HG03460 (cell line): ENCODE results near the gene SLC4A2.

ENCODE experiments used
- ATAC-seq: cut with Tn5 transposase; IDR thresholded peaks from one replicate; pipeline ENCODE4 v1.9.1; 2021; ENCODE audit not compliant: unreplicated experiment

SLC4A2 gene

DNA sequence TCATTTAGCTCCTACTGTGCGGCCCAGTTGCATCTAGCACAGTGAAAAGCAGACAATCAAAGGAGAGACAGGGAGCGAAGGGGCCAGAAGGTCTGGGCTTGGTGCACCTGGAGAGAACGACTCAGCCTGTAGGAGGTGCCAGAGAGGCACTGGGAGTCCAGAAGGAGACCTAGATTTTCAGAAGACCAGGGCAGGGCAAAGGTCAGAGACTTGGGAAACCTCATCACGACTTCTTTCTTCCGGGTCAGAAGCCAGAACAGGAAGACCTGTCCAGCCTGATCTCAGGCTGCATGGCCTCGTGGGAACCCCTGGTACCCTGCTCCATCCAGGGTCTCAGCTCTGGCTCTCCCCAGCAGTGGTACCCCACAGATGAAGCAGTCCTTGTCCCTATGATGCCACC lies 32.0 kb downstream of the SLC4A2 start:
- no peak for ATAC-seq

DNA sequence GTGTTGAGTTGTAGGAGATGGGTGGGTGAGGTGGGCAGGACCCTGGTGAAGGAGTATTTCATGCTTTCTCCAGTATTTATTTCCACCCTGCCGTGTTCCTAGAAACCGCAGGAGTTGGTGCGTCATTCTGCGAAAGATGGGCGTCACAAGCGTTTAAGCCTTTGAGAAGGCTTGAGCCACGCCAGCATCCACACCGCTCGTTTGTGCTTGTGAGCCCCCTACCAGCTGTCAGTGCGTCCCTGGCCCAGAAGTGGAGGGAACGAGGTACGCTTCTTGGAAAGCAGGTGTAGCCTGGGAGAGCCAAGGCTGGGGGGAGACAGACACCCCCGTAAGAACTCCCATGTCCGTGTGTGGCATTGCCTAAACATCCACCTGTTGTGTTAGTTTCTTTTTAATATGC lies 32.6 kb downstream of the SLC4A2 start:
- no peak for ATAC-seq

DNA sequence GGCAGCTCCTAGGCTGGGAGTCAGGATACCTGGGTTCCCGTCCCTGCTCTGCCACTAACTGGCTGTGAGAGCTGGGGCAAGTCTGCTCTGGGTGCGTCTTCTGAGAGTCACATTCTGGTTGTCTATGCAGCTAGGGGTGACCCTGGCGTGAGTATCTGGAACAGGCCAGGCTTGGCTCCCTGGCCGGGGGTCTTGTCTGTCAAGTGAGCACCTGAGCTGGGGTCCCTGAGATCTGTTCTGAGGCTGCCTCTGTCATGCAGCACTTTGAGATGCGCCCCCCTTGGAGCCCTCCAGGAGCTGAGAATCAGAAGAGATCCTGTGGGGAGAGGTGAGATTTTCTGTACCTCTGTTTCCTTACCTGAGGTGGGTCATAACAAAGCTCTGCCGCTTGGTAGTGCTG lies 34.4 kb downstream of the SLC4A2 start:
- no peak for ATAC-seq

DNA sequence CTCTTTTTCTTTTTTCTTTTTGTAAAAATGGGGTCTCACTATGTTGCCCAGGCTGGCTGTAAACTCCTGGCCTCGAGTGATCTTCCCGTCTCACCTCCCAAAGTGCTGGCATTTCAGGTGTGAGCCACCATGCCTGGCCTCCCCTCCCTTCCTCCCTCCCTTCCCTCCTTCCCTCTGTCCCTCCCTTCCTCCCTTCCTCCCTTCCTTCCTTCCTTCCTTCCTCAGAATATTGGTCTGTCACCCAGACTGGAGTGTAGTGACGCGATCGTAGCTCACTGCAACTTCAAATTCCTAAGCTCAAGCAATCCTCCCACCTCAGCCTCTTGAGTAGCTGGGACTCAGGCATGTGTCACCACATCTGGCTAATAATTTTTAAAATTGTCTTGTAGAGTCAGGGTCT lies 35.3 kb downstream of the SLC4A2 start:
- no peak for ATAC-seq

DNA sequence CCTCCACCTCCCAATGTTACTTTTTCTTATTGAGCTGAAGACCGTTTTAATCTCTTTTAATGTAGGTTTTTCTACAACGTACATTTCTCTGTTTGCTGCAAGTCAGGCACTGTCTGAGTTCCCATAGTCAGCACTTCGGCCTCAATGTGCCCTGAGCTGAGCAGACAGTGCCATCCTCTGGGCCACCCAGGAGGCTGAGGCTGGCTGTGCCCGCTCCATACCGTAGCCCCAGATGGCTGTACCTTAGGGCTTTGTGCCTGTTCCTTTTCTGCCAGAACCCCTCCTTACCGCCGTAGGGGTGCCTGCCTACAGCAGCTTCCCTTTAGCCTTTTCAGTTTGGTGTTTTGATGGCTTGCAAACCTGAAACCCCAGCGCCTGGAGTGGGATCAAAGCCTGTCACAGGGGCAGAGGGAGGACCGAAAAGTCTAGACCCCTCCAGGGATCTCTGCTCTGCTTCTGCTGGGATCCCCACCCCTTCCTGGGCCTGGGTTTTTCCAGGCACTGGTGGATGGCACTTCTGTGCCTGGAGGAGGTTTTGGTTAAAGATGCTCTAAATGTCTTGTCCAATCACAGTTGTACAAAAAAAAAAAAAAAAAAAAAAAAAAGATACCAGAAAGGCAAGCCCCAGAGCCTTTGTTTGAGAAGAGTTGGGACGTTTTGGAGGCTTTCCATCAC lies 35.9 kb downstream of the SLC4A2 start:
- ATAC-seq: no peak

DNA sequence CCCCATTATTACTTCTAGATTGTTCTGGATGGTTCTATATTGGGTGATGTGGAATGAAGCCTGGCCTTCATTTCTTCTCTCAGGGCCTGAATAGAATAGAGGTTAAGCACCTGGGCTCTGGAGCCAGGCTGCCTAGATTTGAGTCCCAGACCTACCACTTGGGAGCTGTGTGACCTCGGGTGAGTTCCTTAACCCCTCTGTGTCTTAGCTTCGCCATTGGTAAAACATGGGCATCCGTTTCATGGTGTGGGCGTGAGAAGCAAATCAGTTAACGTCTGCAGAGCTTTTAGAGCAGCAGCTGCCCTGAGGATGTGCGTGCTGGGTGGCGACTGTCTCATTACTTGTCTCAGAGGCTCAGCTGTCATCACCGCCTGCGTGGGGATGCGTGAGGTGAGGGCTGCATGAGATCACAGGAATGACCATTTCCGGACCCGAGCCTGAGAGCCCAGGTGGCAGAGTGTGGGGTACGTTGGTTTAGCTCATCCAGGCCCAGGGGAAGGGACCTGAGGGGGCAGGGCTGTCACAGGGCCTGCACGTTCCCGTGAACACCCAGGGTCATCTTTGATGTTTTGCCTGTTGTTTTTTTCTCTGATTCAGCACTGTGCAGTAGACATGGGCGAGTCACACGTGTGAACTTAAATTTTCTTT lies 36.6 kb downstream of the SLC4A2 start:
- ATAC-seq: no peak

DNA sequence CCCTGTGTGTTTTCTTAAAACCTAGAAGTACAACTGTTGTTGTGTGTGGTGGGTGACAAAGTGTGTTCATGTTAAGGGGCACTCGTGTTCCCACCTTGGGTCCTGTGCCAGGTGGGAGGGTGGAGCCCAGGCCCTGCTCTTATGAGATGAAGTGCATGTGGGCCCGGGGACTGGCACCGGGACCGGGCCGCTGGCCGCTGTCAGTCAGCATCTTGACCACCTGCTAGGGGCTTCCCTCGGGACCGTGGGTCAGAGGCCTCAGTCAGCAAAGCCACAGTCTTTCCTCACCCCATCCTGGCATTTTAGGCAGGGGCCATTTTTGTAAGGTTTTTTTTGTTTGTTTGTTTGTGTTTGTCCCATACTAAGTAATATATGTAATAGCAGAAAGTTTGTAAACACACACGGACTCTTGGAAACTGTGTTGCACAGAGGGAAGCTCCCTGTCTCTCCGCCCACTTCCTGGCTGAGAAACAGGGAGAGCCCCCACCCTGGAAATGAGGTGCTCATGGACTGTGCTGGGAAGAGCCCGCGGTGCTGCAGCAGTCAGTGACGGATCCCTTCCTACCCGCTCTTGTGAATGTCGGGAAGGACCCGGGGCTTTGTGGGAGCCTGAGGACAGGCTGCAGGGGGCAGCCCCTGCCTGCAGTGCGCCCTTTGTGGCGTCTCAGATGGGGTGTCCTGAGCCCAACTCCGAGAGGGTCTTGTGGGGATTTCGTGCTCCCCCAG lies 40.3 kb downstream of the SLC4A2 start:
- ATAC-seq: no peak

DNA sequence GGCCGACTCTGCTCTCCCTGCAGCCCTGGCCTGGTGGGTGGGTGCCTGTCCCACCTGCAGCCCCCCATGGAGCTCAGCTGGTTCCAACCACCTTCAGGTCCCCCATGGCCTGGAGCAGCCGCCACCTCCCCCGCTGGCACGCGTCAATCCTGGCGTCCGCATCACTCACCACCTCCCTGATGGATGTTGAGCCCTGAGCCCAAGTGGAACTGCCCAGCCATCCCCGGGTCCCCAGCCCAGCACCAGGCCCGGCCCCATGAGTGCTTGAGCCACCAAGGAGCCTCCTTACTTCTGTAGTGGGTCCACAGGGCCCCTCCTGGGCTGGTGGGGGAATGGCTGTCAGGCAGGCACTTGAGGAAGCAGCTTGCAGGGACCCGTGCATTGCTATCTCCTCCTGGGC lies 41.5 kb downstream of the SLC4A2 start:
- no peak for ATAC-seq

DNA sequence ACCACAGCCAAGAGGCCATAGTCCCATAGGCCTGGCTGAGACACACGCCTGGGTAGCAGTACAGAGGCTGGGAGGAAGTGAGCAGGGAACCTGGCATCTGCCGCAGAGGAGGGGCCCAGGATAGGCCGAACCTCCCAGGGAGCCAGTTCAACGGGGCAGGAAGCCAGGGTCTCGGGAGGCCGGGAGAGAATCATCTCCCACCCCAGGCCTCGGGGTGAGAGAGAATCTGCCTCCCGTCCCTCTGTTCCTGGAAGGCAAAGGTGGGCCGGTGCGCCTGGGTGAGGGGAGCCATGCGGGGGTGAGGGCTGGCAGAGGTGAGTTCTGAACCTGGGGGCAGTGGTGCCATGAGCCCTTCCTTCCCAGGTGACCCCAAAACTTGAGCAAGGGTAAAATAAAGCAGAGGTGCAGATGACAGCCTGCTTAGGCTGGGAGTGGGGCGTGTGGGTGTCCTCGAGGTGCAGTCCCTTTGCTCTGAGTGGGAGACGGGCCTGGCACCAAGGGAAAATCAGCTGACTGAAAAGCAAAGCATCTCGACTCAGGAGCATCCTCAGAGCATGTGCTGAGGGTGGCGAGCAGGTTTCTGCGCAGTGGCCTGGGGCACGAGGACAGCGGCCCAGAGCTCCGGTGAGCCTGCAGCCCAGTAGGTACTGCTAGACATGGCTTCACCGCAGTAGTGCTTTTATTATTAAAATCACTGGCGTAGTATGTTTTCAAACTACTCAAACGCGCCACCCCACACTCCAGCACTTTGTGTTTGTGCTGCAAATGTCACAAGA lies 42.4 kb downstream of the SLC4A2 start:
- no peak for ATAC-seq

DNA sequence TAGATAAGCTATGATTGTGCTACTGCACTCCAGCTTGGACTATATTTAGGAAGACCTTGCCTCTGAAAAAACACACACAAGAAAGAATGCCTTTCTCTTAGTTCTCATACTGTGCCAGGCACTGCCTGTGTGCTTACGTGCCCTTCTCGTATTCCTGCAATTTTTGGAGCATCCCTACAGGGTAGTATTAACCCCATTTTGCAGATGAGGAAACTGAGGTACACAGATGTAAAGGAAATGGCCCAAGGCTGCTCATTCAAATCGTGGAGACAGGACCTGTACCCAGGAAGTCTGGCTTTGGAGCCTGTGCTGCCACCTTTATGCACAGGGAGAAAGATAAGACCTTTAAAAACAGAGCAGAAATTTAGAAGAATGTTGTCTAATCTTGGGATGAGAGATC lies 43.6 kb downstream of the SLC4A2 start:
- ATAC-seq: no peak

DNA sequence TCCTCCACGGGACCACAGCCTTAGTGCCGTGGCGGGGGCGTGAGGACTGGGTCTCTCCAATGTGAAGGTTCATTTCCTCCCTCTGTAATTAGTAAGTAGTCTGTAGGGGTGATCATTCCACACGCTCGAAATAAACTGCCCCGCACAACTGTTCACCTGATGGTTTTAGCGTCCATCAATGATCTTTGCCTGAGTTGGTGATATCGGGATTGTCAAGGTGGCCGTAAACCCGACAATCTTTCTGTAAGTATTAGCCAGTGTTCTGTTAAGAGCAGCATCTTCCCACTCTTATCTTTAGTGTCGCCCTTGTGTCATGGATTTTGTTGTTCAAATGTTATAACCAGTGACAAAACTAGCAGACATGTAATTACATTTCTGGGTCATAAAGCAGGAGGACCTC lies 44.6 kb downstream of the SLC4A2 start:
- ATAC-seq: no peak

DNA sequence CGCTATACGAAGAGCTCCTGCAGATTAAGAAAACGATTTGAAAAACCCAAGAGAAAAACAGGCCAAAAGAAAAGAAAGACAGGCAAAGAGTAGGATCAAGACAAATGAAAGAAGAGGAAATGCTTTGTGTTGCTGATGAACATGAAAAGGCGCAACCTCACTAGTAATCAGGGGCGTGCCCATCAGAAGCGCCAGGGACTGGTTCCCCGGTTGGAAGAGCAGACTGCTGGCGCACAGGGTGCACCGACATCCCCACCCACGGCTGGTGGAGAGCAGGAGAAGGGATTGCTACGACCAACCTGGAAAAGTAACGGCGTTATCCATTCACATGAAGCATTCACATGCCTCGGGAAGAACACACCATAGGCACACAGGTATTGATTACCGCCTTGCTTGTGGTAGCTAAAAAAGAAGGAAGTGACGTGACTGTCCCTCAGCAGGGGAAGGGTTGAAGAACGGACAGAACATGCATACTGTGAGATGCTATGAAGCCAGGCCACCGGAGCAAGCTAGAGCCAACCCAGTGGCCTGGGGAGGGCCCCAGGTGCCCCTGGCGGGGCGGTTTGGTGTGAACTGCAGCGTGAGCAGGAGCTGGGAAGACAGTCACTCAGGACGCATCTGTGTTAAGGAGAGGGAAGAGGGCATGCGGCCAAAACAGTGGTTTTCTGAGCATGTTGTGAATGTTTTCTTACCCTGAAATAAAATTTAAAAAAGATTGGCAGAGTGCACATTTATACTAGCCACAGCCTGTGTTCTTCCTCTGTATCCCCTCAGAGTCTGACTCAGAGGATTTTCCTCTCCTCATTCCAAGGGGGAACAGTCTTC lies 45.2 kb downstream of the SLC4A2 start:
- ATAC-seq: no peak

DNA sequence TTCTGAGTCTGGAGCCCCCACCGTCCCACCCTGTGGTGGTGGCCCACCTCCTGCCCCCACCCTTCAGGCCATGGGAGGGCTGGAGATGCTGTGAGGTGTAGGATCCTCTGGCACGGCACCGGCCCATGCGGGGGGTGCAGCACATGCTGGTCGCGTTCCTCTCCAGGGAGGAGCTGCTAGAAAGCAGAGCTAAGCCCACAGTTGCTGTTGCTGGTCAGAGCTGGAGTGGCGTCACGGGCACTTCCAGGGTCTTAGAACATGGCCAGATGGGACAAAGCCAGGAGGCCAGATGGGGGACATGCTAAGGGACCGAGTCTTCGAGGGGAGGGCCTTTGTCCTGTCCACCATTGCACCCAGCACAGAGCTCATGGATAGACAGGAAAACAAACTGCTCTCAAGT lies 48.5 kb downstream of the SLC4A2 start:
- ATAC-seq: no peak

DNA sequence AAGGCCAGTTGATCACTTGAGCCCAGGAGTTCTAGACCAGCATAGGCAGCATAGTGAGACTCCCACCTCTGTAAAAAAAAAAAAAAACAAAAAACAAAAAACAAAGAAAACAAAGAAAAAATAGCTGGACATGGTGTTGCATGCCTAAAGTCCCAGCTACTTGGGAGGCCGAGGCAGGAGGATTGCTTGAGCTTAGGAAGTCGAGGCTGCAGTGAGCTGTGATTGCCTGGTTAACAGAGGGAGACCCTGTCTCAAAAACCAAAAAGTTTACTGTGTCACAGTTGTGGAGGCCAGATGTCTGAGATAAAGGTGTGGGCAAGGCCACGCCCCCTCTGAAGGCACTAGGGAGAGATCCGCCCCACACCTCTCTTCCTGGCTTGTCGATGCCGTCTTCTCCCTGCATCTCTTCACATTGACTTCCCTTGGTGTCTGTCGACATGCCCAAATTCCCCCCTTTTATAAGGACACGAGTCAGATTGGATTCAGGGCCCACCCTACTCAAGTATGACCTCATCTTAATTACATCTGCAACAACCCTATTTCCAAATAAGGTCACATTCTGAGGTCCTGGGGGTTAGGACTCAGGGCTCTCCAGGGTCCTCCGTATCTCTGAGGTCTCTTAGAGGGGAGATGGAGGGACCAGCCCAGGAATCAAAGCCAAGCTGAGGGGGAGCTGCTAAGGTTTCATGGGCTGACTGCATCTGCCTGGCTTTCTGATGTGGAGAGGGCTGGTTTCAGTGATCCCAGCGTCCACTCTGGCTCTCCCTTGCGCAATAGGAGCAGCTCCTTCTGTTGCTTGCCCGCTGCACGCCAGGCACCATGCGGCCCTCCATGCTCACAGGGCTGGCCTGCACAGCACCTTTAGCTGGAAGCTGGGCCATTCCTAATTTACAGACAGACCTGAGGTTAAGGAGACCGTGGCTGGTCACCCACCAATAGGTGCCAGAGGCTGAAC lies 50.0 kb downstream of the SLC4A2 start:
- no peak for ATAC-seq

DNA sequence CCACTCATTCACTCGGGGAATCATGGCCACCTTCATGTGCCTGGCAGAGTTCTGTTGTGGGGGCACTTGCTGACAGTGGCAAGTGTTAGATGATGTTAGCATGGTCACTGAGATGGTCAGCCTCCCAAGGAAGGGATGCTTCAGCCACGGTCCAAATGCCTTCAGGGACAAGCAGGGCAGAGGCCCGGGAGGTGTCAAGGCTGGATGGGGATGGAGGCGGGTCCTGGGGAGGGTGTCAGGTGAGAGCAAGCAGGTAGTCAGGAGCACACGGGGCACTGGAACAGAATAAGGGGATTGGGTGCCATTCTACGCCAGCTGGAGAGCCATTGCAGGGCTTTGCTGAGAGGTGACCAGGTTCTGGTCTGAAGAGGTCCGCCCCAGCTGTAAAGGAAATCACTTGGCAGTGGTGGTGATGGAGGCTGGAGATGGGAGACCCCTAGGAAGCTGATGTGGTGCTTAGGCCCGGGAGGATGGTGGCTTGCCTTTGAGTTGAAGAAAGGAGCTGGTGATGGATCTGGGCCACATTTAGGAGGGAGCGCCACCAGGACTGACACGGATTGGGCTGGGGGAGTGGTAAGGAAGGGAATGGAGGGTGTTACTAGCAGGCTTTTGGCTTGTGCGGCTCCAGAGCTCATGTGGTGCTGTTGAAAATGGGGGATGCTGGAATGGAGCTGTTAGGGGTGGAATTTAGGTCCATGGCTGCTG lies 51.0 kb downstream of the SLC4A2 start:
- ATAC-seq: no peak

DNA sequence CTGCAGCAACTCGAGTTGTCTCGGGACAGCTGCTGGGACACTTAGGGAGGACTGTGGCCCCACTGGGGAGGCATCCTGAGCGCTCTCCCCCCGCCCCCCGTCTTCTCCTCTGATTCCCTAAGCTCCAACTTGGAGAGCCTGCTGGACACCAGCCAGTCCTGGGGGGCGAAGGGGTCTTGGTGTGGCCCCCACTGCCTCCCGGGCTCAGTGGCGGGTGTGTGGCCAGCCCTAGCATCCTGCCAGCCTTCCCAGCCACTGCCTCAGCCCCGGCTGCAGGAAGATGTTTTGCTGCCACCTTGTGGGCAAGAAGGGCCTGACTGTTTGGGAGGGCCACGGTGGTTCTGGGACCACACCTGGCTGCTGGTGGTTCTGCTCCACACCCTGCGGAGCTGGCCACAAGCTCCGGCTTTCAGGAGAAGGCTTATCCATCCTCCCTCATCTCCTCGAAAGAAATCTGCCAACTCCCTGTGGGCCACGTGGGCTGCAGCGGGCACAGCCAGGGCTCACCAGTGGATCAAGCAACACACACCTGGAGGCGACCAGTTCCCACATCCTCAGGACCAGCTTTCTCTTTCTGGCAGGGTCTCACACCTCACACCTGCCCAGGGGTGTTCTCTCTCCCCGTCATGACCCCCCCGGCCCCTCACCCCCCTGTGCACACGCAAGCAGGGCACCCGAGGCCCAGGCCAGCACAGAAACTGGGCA lies 51.7 kb downstream of the SLC4A2 start:
- ATAC-seq: peak; percentile 71

DNA sequence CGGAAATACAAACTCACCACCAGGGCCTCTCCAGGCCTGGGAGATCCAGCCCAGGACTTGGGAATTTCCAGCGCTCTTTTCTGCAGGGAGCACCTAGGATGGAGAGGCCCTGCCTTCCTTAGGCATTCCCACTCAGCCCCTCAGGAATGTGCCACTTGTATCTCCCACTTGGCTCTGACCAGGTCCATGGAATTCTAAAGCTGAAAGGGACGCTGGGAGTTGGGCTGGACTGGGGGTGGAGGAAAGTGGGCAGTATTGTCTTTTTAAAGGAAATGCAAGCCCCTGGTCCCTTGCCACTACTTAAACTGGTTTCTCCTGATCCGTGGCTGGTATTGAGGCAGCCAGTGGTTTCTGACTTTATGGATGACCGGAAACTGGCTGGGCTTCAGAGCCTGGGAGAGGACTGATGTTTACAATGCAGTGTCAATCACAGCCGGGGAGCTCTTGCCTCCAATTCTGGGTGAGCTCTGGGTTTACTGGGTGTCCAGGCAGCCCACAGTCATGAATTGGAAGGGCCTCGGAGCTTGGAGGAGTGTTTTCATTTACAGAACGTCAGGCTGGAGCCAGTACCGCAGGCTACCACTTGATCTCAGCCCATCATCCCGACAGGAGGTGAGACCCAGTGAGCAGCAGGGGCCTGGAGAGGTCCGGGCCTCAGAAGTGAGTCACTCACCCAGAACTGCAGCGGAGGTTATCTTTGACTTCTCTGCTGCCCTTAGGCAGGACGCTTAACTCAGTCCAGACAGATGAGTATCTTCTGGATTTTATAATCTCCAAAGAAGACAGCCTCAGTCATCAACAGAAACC lies 54.2 kb downstream of the SLC4A2 start:
- no peak for ATAC-seq
